C4-2B (cell line): ENCODE results near the gene CERS1.

Experiments
- H3K27ac ChIP-seq: fragments of 450-650 bp; 2 replicates; pipeline ENCODE4 v1.5.1; 2017
- CTCF ChIP-seq: fragments of 450-650 bp; conservative IDR thresholded peaks from 2 replicates; pipeline ENCODE4 v1.5.1; 2017; ENCODE audit warnings: mild to moderate bottlenecking
- ZFX ChIP-seq: fragments of 450-650 bp; IDR thresholded peaks from 2 replicates; pipeline ENCODE4 v1.6.1; 2017

The CERS1 gene

GRCh38 chr19:18855647-18856384, 40.1 kb downstream of the CERS1 start:
- TF ChIP-seq ZFX (no peak), CTCF (no peak)
- no peak overlapping the region for H3K27ac ChIP-seq

GRCh38 chr19:18854982-18855381, 41.0 kb downstream of the CERS1 start:
- no peak overlapping the region for H3K27ac ChIP-seq
- TF ChIP-seq ZFX (no peak), CTCF (no peak)

- TF ChIP-seq CTCF (no peak), ZFX (no peak)
- H3K27ac ChIP-seq = no peak overlapping the region
Observed at GRCh38 chr19:18853755-18854427, 42.1 kb downstream of the CERS1 start.

- no peak for TF ChIP-seq ZFX
- no peak for TF ChIP-seq CTCF
Observed at GRCh38 chr19:18852648-18853047, 43.3 kb downstream of the CERS1 start.

GRCh38 chr19:18851673-18852325, 44.2 kb downstream of the CERS1 start:
- no peak for TF ChIP-seq CTCF
- no peak for TF ChIP-seq ZFX

More at GRCh38 chr19:18852648-18853047, 43.3 kb downstream of the CERS1 start:
- H3K27ac ChIP-seq = no peak overlapping the region

GRCh38 chr19:18850471-18851375, 45.2 kb downstream of the CERS1 start:
- TF ChIP-seq ZFX (no peak), CTCF (no peak)
- peak overlapping the region; percentile 73; the same call in 1 of the 2 replicates for H3K27ac ChIP-seq

More at GRCh38 chr19:18851673-18852325, 44.2 kb downstream of the CERS1 start:
- H3K27ac ChIP-seq = no peak overlapping the region
